Cardiac fibroblast (primary cell): Measurements from ENCODE around the gene GBP7.

Source experiments
- DNase-seq, 2 donors: peaks; one replicate each; pipeline versions ENCODE4 v3.0.0 to v3.0.0-alpha.2; 2010; ENCODE audit warnings: low read depth in 2 of 2
- H3K4me3 ChIP-seq, 2 donors: replicated peaks in 1 of 2; 1 replicate in 1 of 2; 2 replicates in 1 of 2; pipeline ENCODE4 v1.5.1; 2011; ENCODE audit warnings: low read depth in 2 of 2, low read length in 2 of 2, mild to moderate bottlenecking in 2 of 2, moderate library complexity in 1 of 2
- CTCF ChIP-seq: IDR thresholded peaks from one replicate; pipeline ENCODE4 v1.5.1; 2011; ENCODE audit warnings: low read depth, mild to moderate bottlenecking, low read length, inconsistent platforms

The GBP7 gene

GRCh38 chr1:89149976-89150375 lies 25.8 kb downstream of the GBP7 start:
- DNase-seq: no peak
- no peak for TF ChIP-seq CTCF
- no peak overlapping the region for H3K4me3 ChIP-seq

GRCh38 chr1:89149229-89149628 lies 26.6 kb downstream of the GBP7 start:
- peak; percentile 44 to 54 for DNase-seq
- TF ChIP-seq CTCF: peak; percentile 47
- H3K4me3 ChIP-seq: no peak overlapping the region

GRCh38 chr1:89147678-89148658 lies 27.8 kb downstream of the GBP7 start:
- H3K4me3 ChIP-seq: no peak overlapping the region
- no peak for DNase-seq
- no peak for TF ChIP-seq CTCF

GRCh38 chr1:89146721-89147120 lies 29.1 kb downstream of the GBP7 start:
- H3K4me3 ChIP-seq: no peak overlapping the region
- TF ChIP-seq CTCF: no peak
- DNase-seq: no peak

- no peak overlapping the region for H3K4me3 ChIP-seq
- TF ChIP-seq CTCF: no peak
- no peak for DNase-seq
Observed at GRCh38 chr1:89143484-89143883, 32.3 kb downstream of the GBP7 start.

- DNase-seq: no peak
- TF ChIP-seq CTCF: no peak
- H3K4me3 ChIP-seq: no peak overlapping the region
Observed at GRCh38 chr1:89142160-89142559, 33.6 kb downstream of the GBP7 start.
